Activated CD4-positive, alpha-beta T cell treated with anti-CD3 and anti-CD28 coated beads, Interleukin-10, Interleukin-2, amounts not matched to agents 100 ng/mL and 50 ng/mL, durations not matched to agents 16 hours and 8 hours (primary cell): Measurements from ENCODE around the gene HPCAL1.

ENCODE experiments used
- DNase-seq: peaks from one replicate; pipeline ENCODE4 v3.0.0-alpha.2; 2020

Gene HPCAL1

GRCh38 chr2:10372203-10372861, 69.6 kb downstream of the HPCAL1 start:
- DNase-seq: no peak

- DNase-seq: no peak
These were observed 70.1 kb downstream of the HPCAL1 start for GRCh38 chr2:10372862-10373240.

GRCh38 chr2:10373931-10374330, 71.2 kb downstream of the HPCAL1 start:
- no peak for DNase-seq

GRCh38 chr2:10374362-10374943, 71.7 kb downstream of the HPCAL1 start:
- no peak for DNase-seq

- DNase-seq: no peak
These were observed 73.0 kb downstream of the HPCAL1 start for GRCh38 chr2:10375570-10376281.

GRCh38 chr2:10377052-10377746, 74.5 kb downstream of the HPCAL1 start:
- DNase-seq: no peak

- DNase-seq: no peak
These were observed 75.0 kb downstream of the HPCAL1 start for GRCh38 chr2:10377747-10378085.

- peak; percentile 26 for DNase-seq
These were observed 75.5 kb downstream of the HPCAL1 start for GRCh38 chr2:10378189-10378588.

GRCh38 chr2:10380048-10380926, 77.6 kb downstream of the HPCAL1 start:
- no peak for DNase-seq

GRCh38 chr2:10381997-10382353, 79.3 kb downstream of the HPCAL1 start:
- DNase-seq: no peak

- DNase-seq: peak; percentile 54
These were observed 79.8 kb downstream of the HPCAL1 start for GRCh38 chr2:10382354-10383061.

GRCh38 chr2:10383960-10384734, 81.4 kb downstream of the HPCAL1 start:
- no peak for DNase-seq

GRCh38 chr2:10385501-10385900, 82.8 kb downstream of the HPCAL1 start:
- no peak for DNase-seq

GRCh38 chr2:10385933-10386773, 83.4 kb downstream of the HPCAL1 start:
- no peak for DNase-seq

GRCh38 chr2:10387033-10387432, 84.3 kb downstream of the HPCAL1 start:
- DNase-seq: no peak

GRCh38 chr2:10388954-10389560, 86.4 kb downstream of the HPCAL1 start:
- DNase-seq: no peak

GRCh38 chr2:10389573-10389972, 86.9 kb downstream of the HPCAL1 start:
- no peak for DNase-seq

- DNase-seq: no peak
These were observed 87.7 kb downstream of the HPCAL1 start for GRCh38 chr2:10390369-10390801.

- no peak for DNase-seq
These were observed 89.4 kb downstream of the HPCAL1 start for GRCh38 chr2:10392100-10392499.

- DNase-seq: no peak
These were observed 89.8 kb downstream of the HPCAL1 start for GRCh38 chr2:10392548-10392947.
